K562 (cell line): ENCODE measurements around the gene HRH1. TPM values are rescaled to one million over a fixed set of nuclear protein-coding genes. Genes with fewer than 3 reads are reported as not detected.

ENCODE experiments used
- ARHGAP35 ChIP-seq: fragments of 450-650 bp; IDR thresholded peaks from 2 replicates; pipeline ENCODE4 v1.6.1; 2018; ENCODE audit not compliant: partially characterized antibody
- ARID2 ChIP-seq: fragments of 450-650 bp; IDR thresholded peaks from 2 replicates; pipeline ENCODE4 v1.6.1; 2017; ENCODE audit warnings: antibody characterized with exemption, mild to moderate bottlenecking
- ARID3A ChIP-seq: IDR thresholded peaks from 2 replicates; pipeline ENCODE4 v1.6.1; 2012; ENCODE audit warnings: low read depth, low read length, improper control_type of control experiment, borderline replicate concordance
- CREM ChIP-seq: IDR thresholded peaks from 2 replicates; pipeline ENCODE4 v1.6.1; 2014; ENCODE audit warnings: antibody characterized with exemption, low read depth
- CTCF ChIP-seq, 3 experiments: IDR thresholded peaks in 2 of 3; conservative IDR thresholded peaks in 1 of 3; 2 replicates each; pipeline ENCODE4 v1.5.1; 2011 to 2012; ENCODE audit warnings: low read length in 3 of 3, mild to moderate bottlenecking in 3 of 3, control low read depth in 2 of 3, improper control_type of control experiment in 1 of 3, inconsistent platforms in 1 of 3, low read depth in 1 of 3, mixed read lengths in 1 of 3, moderate library complexity in 1 of 3; ENCODE audit not compliant: insufficient read depth in 2 of 3
- EHMT2 ChIP-seq: fragments of 450-650 bp; IDR thresholded peaks from 2 replicates; pipeline ENCODE4 v1.6.1; 2018; ENCODE audit warnings: antibody characterized with exemption
- FOXP1 ChIP-seq: sonication (generic); formaldehyde crosslinking; IDR thresholded peaks from 2 replicates; pipeline ENCODE4 v1.8.0; 2022; ENCODE audit warnings: mild to moderate bottlenecking, missing genetic modification reagents
- GTF3C2 ChIP-seq: IDR thresholded peaks from 3 replicates; pipeline ENCODE4 v1.6.1; 2011; ENCODE audit warnings: borderline replicate concordance, mild to moderate bottlenecking, moderate library complexity; ENCODE audit not compliant: insufficient read length; ENCODE audit errors: extremely low read depth
- HDGF ChIP-seq: fragments of 450-650 bp; IDR thresholded peaks from 2 replicates; pipeline ENCODE4 v1.6.1; 2016
- ILK ChIP-seq: fragments of 450-650 bp; IDR thresholded peaks from 2 replicates; pipeline ENCODE4 v1.6.1; 2016; ENCODE audit warnings: missing genetic modification characterization, low read depth, mild to moderate bottlenecking, missing compliant biosample characterization, moderate library complexity, borderline replicate concordance
- LARP7 ChIP-seq: fragments of 450-650 bp; IDR thresholded peaks from 2 replicates; pipeline ENCODE4 v1.6.1; 2016
- NCOA1 ChIP-seq: fragments of 450-650 bp; IDR thresholded peaks from 2 replicates; pipeline ENCODE4 v1.6.1; 2016; ENCODE audit warnings: low read depth
- PHF8 ChIP-seq: fragments of 200-600 bp; sonication (generic); IDR thresholded peaks from 2 replicates; pipeline ENCODE4 v1.6.1; 2012; ENCODE audit warnings: mixed run types, mild to moderate bottlenecking, inconsistent platforms, low read length, moderate library complexity, borderline replicate concordance
- SMARCA4 ChIP-seq: fragments of 450-650 bp; IDR thresholded peaks from 2 replicates; pipeline ENCODE4 v1.6.1; 2016
- SNIP1 ChIP-seq: fragments of 450-650 bp; IDR thresholded peaks from 2 replicates; pipeline ENCODE4 v1.7.1; 2017; ENCODE audit warnings: low read depth, mild to moderate bottlenecking
- SP1 ChIP-seq: sonication (generic); formaldehyde crosslinking; IDR thresholded peaks from 2 replicates; pipeline ENCODE4 v1.8.1; 2022; ENCODE audit warnings: mild to moderate bottlenecking, missing genetic modification reagents
- SP2 ChIP-seq: IDR thresholded peaks from 2 replicates; pipeline ENCODE4 v1.6.1; 2011; ENCODE audit warnings: mild to moderate bottlenecking, low read depth, low read length, moderate library complexity; ENCODE audit not compliant: poor library complexity, severe bottlenecking; ENCODE audit errors: extremely low read depth
- SRSF7 ChIP-seq: fragments of 200-400 bp; formaldehyde crosslinking; optimal IDR thresholded peaks from 2 replicates; pipeline ENCODE3; 2017; ENCODE audit warnings: mild to moderate bottlenecking, low read depth, low read length
- TCF15 ChIP-seq: fragments of 250-450 bp; sonication (Bioruptor Pico); IDR thresholded peaks from 2 replicates; pipeline ENCODE4 v1.8.0; 2022; ENCODE audit warnings: moderate library complexity, mild to moderate bottlenecking, inconsistent platforms
- TGIF2 ChIP-seq: sonication (generic); formaldehyde crosslinking; IDR thresholded peaks from 2 replicates; pipeline ENCODE4 v1.8.1; 2022; ENCODE audit warnings: mild to moderate bottlenecking, missing genetic modification reagents, moderate library complexity
- ZNF830 ChIP-seq: fragments of 250-450 bp; sonication (Bioruptor Pico); IDR thresholded peaks from 2 replicates; pipeline ENCODE4 v1.5.0; 2021; ENCODE audit warnings: mild to moderate bottlenecking
- polyA plus RNA-seq, 8 experiments: library from polyadenylated mRNA; depleted of rRNA in 4 of 8; stranded (reverse) in 5 of 8; unstranded in 3 of 8; fragments of >200 nt; fragmentation: Nextera tagmentation in 2 of 8; fragmentation: Illumina TruSeq in 1 of 8; extraction: Ambion mirVana in 2 of 8; extraction: Trizol in 1 of 8; gene quantifications; 2 replicates each; pipeline versions ENCODE4 v1.2.1 to v1.2.3, GENCODE V29; 2011 to 2014; ENCODE audit warnings: inconsistent platforms in 1 of 8, missing spikeins in 1 of 8
- total RNA-seq, 7 experiments: library from RNA; depleted of rRNA in 6 of 7; stranded (reverse); fragments of >200 nt in 6 of 7; fragmentation: Illumina TruSeq in 2 of 7; extraction: Trizol in 2 of 7; gene quantifications; 2 replicates each; pipeline versions ENCODE4 v1.2.1 to v1.2.3, GENCODE V29; 2011 to 2021; ENCODE audit warnings: low replicate concordance in 1 of 7

Gene HRH1
- total and polyA plus RNA-seq, 9 of the 15 experiments (the other 6 are each of a cell fraction or from before 2014, with no cell fraction given): 0.03 to 0.15 (median 0.06) TPM; not detected in 1

GRCh38 chr3:11288786-11289637, 134.7 kb downstream of the HRH1 start (continued):
- TF ChIP-seq GTF3C2 (no peak), ZNF830 (CRISPR knock-in tag) (no peak), FOXP1 (CRISPR knock-in tag) (no peak), SNIP1 (no peak), ILK (no peak), CTCF (IDR thresholded peaks at IDR 0.05 in 2 of 3, conservative IDR thresholded peaks at IDR 0.05 in 1 of 3; ENCODE audit: insufficient read depth in 2 of 3, low read depth in 1 of 3, low read length in 3 of 3) (no peak), ARID3A (peak; percentile 92), EHMT2 (peak; percentile 13; the same call in 1 of the 2 replicates), HDGF (no peak), TCF15 (CRISPR knock-in tag) (no peak), SMARCA4 (peak; percentile 95), ARHGAP35 (no peak), PHF8 (no peak), LARP7 (no peak), ARID2 (no peak), SRSF7 (no peak), SP1 (CRISPR knock-in tag) (no peak), TGIF2 (no peak), NCOA1 (peak; percentile 81; the same call in 1 of the 2 replicates), SP2 (no peak), CREM (peak; percentile 83)
